H9 (cell line): ENCODE results near the gene MACROD1. TPM values are rescaled to one million over a fixed set of nuclear protein-coding genes. Genes with fewer than 3 reads are reported as not detected.

Experiments used
- DNase-seq: peaks from one replicate; pipeline ENCODE4 v3.0.0-alpha.2; 2017
- H2AFZ ChIP-seq: one replicate; pipeline ENCODE4 v1.6.1; 2013; ENCODE audit warnings: mild to moderate bottlenecking, low read length, control low read depth, moderate library complexity
- H2AK5ac ChIP-seq: 2 replicates; pipeline ENCODE4 v1.6.1; 2013; ENCODE audit warnings: low read length, control low read depth, mixed read lengths; ENCODE audit not compliant: insufficient read length
- H2BK120ac ChIP-seq: one replicate; pipeline ENCODE4 v1.6.1; 2013; ENCODE audit warnings: low read depth, mild to moderate bottlenecking, low read length, control low read depth, inconsistent platforms; ENCODE audit not compliant: poor library complexity, severe bottlenecking
- H2BK12ac ChIP-seq: 2 replicates; pipeline ENCODE4 v1.6.1; 2013; ENCODE audit warnings: low read length, control low read depth, mixed read lengths, low read depth; ENCODE audit not compliant: insufficient read length
- H2BK15ac ChIP-seq: 2 replicates; pipeline ENCODE4 v1.6.1; 2013; ENCODE audit warnings: low read depth, low read length, control low read depth
- H2BK20ac ChIP-seq: one replicate; pipeline ENCODE4 v1.6.1; 2013; ENCODE audit warnings: low read depth, mild to moderate bottlenecking, low read length, control low read depth, inconsistent platforms; ENCODE audit not compliant: poor library complexity, severe bottlenecking
- H2BK5ac ChIP-seq: 2 replicates; pipeline ENCODE4 v1.6.1; 2013; ENCODE audit warnings: low read length, control low read depth, mixed read lengths; ENCODE audit not compliant: insufficient read length
- H3K14ac ChIP-seq: 2 replicates; pipeline ENCODE4 v1.6.1; 2013; ENCODE audit warnings: low read length, control low read depth; ENCODE audit not compliant: insufficient read depth
- H3K18ac ChIP-seq: 2 replicates; pipeline ENCODE4 v1.6.1; 2013; ENCODE audit warnings: low read depth, mild to moderate bottlenecking, mixed read lengths, low read length, control low read depth; ENCODE audit not compliant: insufficient read length
- H3K23ac ChIP-seq: 2 replicates; pipeline ENCODE4 v1.6.1; 2013; ENCODE audit warnings: low read length, control low read depth, mixed read lengths, low read depth; ENCODE audit not compliant: insufficient read length
- H3K23me2 ChIP-seq: 2 replicates; pipeline ENCODE4 v1.6.1; 2013; ENCODE audit warnings: low read depth, mild to moderate bottlenecking, mixed read lengths, low read length, control low read depth; ENCODE audit not compliant: insufficient read length, poor library complexity, severe bottlenecking
- H3K27ac ChIP-seq: 2 replicates; pipeline ENCODE4 v1.5.1; 2013; ENCODE audit warnings: low read length, control low read depth, mixed read lengths, low read depth; ENCODE audit not compliant: insufficient read length
- H3K27me3 ChIP-seq: 2 replicates; pipeline ENCODE4 v1.6.1; 2013; ENCODE audit warnings: low read length, control low read depth, inconsistent platforms; ENCODE audit not compliant: insufficient read depth
- H3K4ac ChIP-seq: 2 replicates; pipeline ENCODE4 v1.6.1; 2013; ENCODE audit warnings: low read depth, mild to moderate bottlenecking, control low read depth, inconsistent platforms, low read length, moderate library complexity
- H3K4me1 ChIP-seq: 2 replicates; pipeline ENCODE4 v1.6.1; 2013; ENCODE audit warnings: low read length, control low read depth, inconsistent platforms; ENCODE audit not compliant: insufficient read depth
- H3K4me2 ChIP-seq: 2 replicates; pipeline ENCODE4 v1.6.1; 2013; ENCODE audit warnings: low read length, control low read depth, mixed read lengths; ENCODE audit not compliant: insufficient read length, insufficient read depth
- H3K56ac ChIP-seq: 2 replicates; pipeline ENCODE4 v1.6.1; 2013; ENCODE audit warnings: low read depth, mild to moderate bottlenecking, mixed read lengths, low read length, control low read depth; ENCODE audit not compliant: insufficient read length
- H3K79me1 ChIP-seq: 2 replicates; pipeline ENCODE4 v1.6.1; 2013; ENCODE audit warnings: low read depth, mild to moderate bottlenecking, moderate library complexity, low read length, control low read depth, inconsistent platforms; ENCODE audit not compliant: insufficient read depth, poor library complexity, severe bottlenecking
- H3K79me2 ChIP-seq: 2 replicates; pipeline ENCODE4 v1.6.1; 2013; ENCODE audit warnings: low read length, control low read depth, inconsistent platforms; ENCODE audit not compliant: insufficient read depth
- H3K9ac ChIP-seq: 2 replicates; pipeline ENCODE4 v1.6.1; 2013; ENCODE audit warnings: low read length, control low read depth, mixed read lengths; ENCODE audit not compliant: insufficient read length; ENCODE audit errors: extremely low read depth
- H3K9me3 ChIP-seq: one replicate; pipeline ENCODE4 v1.6.1; 2013; ENCODE audit warnings: low read depth, low read length, inconsistent platforms; ENCODE audit not compliant: control insufficient read depth
- H3T11ph ChIP-seq: one replicate; pipeline ENCODE4 v1.6.1; 2013; ENCODE audit warnings: mild to moderate bottlenecking, low read length, control low read depth, inconsistent platforms
- H4K20me1 ChIP-seq: one replicate; pipeline ENCODE4 v1.6.1; 2013; ENCODE audit not compliant: control insufficient read depth, insufficient read length, insufficient read depth
- H4K5ac ChIP-seq: 2 replicates; pipeline ENCODE4 v1.6.1; 2013; ENCODE audit warnings: low read depth, mild to moderate bottlenecking, mixed read lengths, low read length, control low read depth; ENCODE audit not compliant: insufficient read length
- H4K8ac ChIP-seq: replicated peaks from 2 replicates; pipeline ENCODE4 v1.6.1; 2013; ENCODE audit warnings: low read length, control low read depth, mixed read lengths, low read depth; ENCODE audit not compliant: insufficient read length
- H4K91ac ChIP-seq: 2 replicates; pipeline ENCODE4 v1.6.1; 2013; ENCODE audit warnings: low read depth, mild to moderate bottlenecking, moderate library complexity, mixed read lengths, low read length, control low read depth; ENCODE audit not compliant: insufficient read length
- H3K27ac Mint-ChIP-seq, 3 experiments: 2 replicates in 2 of 3; 3 replicates in 1 of 3; pipeline ENCODE4 v1.8.0; 2020 to 2021; ENCODE audit warnings: mixed read lengths in 3 of 3, mild to moderate bottlenecking in 1 of 3, moderate library complexity in 1 of 3
- H3K27me3 Mint-ChIP-seq: 2 replicates; pipeline ENCODE4 v1.8.0; 2021; ENCODE audit warnings: low read depth, mild to moderate bottlenecking, moderate library complexity, mixed read lengths
- H3K36me3 Mint-ChIP-seq, 3 experiments: 2 replicates in 2 of 3; 3 replicates in 1 of 3; pipeline ENCODE4 v1.8.0; 2020 to 2021; ENCODE audit warnings: low read depth in 3 of 3, mixed read lengths in 3 of 3; ENCODE audit not compliant: insufficient read depth in 1 of 3
- H3K4me1 Mint-ChIP-seq, 2 experiments: 2 replicates each; pipeline ENCODE4 v1.8.0; 2020; ENCODE audit warnings: mixed read lengths in 2 of 2
- H3K4me3 Mint-ChIP-seq, 2 experiments: 2 replicates in 1 of 2; 3 replicates in 1 of 2; pipeline ENCODE4 v1.8.0; 2020 to 2021; ENCODE audit warnings: mild to moderate bottlenecking in 2 of 2, mixed read lengths in 2 of 2, moderate library complexity in 1 of 2
- H3K9me3 Mint-ChIP-seq, 2 experiments: 2 replicates in 1 of 2; 3 replicates in 1 of 2; pipeline ENCODE4 v1.8.0; 2020; ENCODE audit warnings: mild to moderate bottlenecking in 2 of 2, mixed read lengths in 2 of 2, moderate library complexity in 1 of 2
- CTCF ChIP-seq: fragments of 200-600 bp; sonication (generic); conservative IDR thresholded peaks from 3 replicates; pipeline ENCODE4 v1.8.0; 2021; ENCODE audit warnings: antibody characterized with exemption, mild to moderate bottlenecking
- WGBS: extraction: QIAGEN DNeasy Blood & Tissue Kit; methylation state at CpG from one replicate; pipeline ENCODE4 v1.1.7; 2013; ENCODE audit warnings: missing lambda C conversion rate, low lambda C conversion rate, mixed read lengths; ENCODE audit not compliant: insufficient read length; ENCODE audit errors: extremely low coverage; 5-methylcytosine and 5-hydroxymethylcytosine counted together
- total RNA-seq: library from RNA; stranded (reverse); gene quantifications from 2 replicates; pipeline ENCODE4 v1.2.1, GENCODE V29; 2021

The MACROD1 gene
- total RNA-seq, 1 experiment from 2014 or later, result 21.2 TPM

- H3K9ac ChIP-seq, result no peak overlapping the region
- H4K20me1 ChIP-seq, result no peaks in the 10 kb centered on the region
- Mint-ChIP-seq H3K27ac (peak overlapping the region; percentile 62 to 91 (median 88); a peak in 5 of 7 replicates), H3K27me3 (no peaks in the 10 kb centered on the region), H3K4me1 (peaks cover 13 to 14% of the 10 kb centered on the region in 2 experiments), H3K4me3 (peak overlapping the region in 1 of 2 experiments; percentile 16; a peak in 3 of 5 replicates), H3K36me3 (peaks cover 41 to 78% (median 69%) of the 10 kb centered on the region in 3 experiments; a peak in 6 of 7 replicates), H3K9me3 (no peaks in the 10 kb centered on the region; a peak in 1 of 5 replicates)
- no peak overlapping the region for H3K4ac ChIP-seq
- H2BK20ac ChIP-seq, result no peak overlapping the region
- H3K23ac ChIP-seq, result no peak overlapping the region
- no peaks in the 10 kb centered on the region for H3K27me3 ChIP-seq
- no peak overlapping the region for H3T11ph ChIP-seq
- no peak overlapping the region for H2BK12ac ChIP-seq
- no peaks in the 10 kb centered on the region for H3K9me3 ChIP-seq
- no peak overlapping the region for H3K4me2 ChIP-seq
- H2BK5ac ChIP-seq, result no peak overlapping the region
- H4K91ac ChIP-seq, result no peak overlapping the region
- H3K23me2 ChIP-seq, result no peaks in the 10 kb centered on the region
- DNase-seq, result peak; percentile 84
- no peak overlapping the region for H2AK5ac ChIP-seq
- no peak overlapping the region for H3K27ac ChIP-seq
- H3K14ac ChIP-seq, result no peak overlapping the region
- no peak overlapping the region for H4K5ac ChIP-seq
- H3K4me1 ChIP-seq, result no peaks in the 10 kb centered on the region
- no peak overlapping the region for H2BK15ac ChIP-seq
- H3K79me1 ChIP-seq, result no peaks in the 10 kb centered on the region
- no peak overlapping the region for H2AFZ ChIP-seq
- peak; percentile 78 for TF ChIP-seq CTCF
- H3K56ac ChIP-seq, result no peak overlapping the region
- no peaks in the 10 kb centered on the region for H3K79me2 ChIP-seq
- WGBS, result no CpG with 5 or more reads among the region's 7 CpGs
- H3K18ac ChIP-seq, result no peak overlapping the region
- H2BK120ac ChIP-seq, result no peak overlapping the region
- H4K8ac ChIP-seq, result no peak overlapping the region
Measured at GRCh38 chr11:64204464-64204989, 38.6 kb upstream of the MACROD1 start.
